Right renal pelvis (tissue), 4 donors: Measurements from ENCODE around the gene DNASE1. TPM values are rescaled to one million over a fixed set of nuclear protein-coding genes. Genes with fewer than 3 reads are reported as not detected.

ENCODE experiments used
- DNase-seq, 4 donors: peaks; one replicate each; pipeline ENCODE4 v3.0.0-alpha.2; 2013; ENCODE audit warnings: low read depth in 4 of 4, low spot score in 3 of 4, missing footprints in 1 of 4
- polyA plus RNA-seq, 4 donors: library from polyadenylated mRNA; unstranded; fragments of 120-200 nt; gene quantifications; one replicate each; pipeline ENCODE4 v1.2.1, GENCODE V29; 2013; ENCODE audit not compliant: insufficient read length in 4 of 4

Gene DNASE1
- polyA plus RNA-seq, 4 donors: 24.9 to 32.5 (median 30.7) TPM

DNA sequence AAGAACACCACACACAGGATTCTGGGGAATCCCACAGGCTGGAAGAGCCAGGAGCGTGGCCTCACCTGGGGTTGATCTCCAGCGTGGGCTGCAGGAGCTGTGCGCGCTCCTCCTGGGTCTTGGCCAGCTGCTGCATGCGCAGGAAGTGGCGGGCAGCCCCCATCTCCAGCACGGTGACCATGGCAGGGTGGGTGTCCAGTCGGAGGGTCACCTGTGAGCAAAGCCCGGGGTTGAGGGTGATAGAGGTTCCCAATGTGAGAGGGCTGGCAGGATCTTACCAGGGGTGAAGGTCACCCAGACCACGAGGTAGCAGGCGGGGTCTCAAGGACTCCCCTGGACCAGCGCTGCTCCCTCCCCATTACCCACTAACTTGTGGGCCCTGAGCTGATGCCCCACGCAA lies 7.4 kb downstream of the DNASE1 start:
- no peak for DNase-seq

DNA sequence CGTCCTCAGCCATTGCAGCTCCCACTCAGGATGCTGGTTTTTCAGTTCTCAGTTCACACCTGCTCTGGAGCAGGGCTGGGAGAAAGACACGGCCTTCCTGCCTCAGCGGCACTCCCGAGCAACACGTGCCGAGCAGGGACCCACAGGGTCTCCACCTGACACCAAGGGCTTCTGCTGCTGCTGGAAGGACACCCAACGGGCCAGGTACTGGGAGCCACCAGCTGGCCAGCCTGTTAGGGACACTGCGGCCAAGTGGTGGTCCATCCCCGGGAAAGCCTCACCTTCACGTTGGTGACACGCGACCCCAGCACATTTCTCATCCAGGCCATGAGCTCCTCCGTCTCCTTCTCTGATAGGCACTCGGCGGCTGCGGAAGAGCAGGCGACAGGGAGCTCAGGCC lies 8.1 kb downstream of the DNASE1 start:
- no peak for DNase-seq

DNA sequence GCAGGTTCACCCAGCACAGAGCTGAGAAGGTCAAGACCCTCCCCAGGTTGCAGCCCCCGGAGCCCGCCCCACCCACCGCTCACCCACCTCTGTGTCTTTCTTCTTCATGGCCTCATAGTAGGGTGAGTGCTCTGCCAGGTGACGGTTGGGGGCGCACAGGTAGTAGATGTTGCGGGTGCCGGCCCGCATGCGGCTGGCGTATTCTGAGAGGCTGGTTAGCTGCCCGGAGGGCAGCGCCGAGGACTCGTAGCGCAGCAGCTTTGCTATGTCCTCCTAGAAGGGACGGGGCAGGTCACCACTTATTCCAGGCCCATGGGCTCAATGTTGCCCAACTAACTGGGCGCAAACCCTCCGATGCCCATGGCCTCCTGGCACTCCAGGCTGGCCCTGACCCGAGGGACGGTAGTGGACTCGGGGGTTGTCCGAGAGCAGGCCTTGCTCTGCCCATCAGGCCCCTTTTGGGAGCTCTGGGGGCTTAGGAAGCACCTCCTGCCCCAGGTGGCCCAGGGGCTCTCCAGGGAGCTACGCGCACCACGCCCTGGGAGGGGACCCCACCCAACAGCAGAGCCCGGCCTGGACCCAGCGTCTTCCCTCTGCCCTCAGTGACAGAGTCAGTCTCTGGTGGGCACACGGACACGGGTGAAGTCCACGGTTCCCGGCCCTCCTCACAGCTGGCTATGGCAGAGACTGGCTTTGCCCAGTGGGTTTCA lies 9.9 kb downstream of the DNASE1 start:
- no peak for DNase-seq

DNA sequence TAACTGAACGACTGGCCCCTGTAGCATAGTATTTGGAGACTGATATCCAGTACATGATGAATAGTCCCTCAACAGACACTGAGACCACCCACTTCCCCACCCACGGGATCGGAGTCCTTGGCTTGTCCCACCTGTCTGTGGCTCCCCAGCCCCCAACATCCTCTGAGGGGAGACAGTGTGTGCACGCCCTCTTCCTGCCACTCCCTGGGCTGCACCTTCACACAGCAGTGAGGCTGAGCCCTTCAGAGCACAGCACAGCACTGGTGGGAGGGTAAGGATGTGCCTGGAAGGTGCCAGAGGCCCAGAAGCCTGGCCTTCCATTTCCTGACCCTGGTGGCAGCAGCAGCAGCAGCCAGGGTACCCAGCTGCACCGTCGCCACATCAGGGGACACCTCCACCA lies 11.0 kb downstream of the DNASE1 start:
- DNase-seq: no peak

DNA sequence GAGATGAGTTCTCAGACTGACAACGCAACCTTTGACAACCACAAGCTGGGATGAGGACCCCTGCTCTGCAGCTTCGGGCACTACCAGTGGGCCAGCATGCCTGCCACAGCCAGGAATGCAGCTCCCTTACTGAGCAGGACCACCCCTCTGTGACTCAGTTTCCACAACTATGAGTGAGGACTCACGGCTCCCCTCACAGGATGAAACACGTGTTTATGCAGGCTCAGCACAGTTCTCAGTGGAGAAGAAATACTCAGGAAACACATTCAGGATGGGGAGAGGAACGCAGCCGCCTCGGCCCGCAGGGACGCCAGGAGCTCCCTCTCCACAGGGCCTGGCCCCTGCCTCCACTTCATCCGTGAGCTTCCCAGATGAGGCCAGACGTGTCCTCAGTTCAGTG lies 14.1 kb downstream of the DNASE1 start:
- no peak for DNase-seq

DNA sequence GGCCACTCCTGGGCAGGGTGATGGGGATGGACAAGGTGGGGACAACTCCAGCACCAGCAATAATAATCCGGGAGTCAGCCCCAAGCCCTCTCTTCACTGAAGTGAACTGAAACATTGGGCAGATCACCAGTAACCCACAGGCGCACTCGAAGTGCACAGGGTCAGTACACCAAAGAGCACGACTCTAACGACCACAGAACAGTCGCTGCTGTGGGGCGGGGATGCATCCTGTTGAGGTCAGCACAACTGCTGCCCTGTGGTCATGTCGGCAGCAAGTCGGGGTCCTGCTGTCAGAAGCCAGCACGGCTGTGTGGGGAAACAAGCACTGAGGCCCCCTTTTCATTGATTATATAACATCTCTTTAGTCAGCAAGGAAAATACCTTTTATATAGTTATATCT lies 14.6 kb downstream of the DNASE1 start:
- no peak for DNase-seq

DNA sequence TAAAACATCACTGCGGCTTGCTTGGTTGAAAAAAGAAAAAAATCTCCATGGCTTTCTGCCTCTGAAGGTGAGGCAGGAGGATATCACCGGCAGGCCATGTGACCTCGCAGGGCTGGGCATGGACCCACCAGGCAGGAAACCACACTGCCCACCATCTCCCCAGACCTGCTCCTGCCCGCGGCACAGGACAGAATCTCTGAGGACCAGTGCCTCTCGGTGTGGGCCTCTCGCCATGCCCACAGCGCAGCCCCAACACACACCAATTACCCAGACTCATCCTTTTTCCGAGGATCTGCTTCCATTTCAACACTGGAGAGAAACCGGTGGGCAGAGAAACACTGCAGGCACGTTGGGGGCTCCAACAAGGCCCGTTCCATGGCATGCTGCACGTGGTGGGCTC lies 16.2 kb downstream of the DNASE1 start:
- DNase-seq: no peak

DNA sequence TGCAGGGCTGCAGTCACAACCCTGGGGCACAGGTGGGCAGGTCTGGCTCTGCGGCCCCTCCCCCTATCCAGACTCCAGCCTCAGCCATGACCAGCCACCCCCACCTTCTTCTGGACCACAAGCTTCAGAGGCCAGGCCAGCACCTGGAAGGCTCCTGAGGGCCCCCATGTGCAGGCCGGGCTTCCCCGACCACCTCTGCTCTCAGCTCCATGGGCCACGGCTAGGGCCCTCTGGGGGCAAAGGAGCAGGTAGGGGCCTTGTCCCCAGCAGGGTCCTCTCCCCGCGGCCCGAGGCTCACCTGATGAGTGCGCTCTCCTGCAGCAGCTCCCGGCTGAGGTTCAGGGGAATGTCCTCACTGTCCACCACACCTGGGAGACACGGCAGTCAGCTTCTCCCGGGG lies 16.9 kb downstream of the DNASE1 start:
- DNase-seq: no peak

DNA sequence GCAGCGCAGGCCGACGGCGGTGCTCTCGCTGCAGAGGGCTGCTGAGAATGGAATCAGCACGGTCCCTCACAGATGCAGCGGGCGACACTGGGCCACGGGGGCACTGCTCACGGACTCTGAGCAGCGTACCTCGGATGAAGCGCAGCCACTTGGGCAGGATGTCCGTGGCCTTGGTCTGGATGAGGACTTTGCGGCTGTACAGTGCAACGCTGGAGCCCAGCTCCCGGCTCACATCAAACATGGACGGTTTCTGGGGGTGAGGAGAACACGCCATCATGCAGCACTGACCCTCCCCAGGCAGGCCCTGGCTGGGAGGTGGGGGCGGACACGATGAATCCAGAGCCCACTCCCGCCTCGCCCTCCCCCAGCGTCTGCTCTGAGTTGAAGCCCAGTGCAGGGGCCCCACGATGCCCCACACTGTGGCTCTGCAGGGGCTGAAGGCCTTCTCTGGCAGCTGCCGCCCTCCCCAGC lies 18.1 kb downstream of the DNASE1 start:
- DNase-seq: no peak

DNA sequence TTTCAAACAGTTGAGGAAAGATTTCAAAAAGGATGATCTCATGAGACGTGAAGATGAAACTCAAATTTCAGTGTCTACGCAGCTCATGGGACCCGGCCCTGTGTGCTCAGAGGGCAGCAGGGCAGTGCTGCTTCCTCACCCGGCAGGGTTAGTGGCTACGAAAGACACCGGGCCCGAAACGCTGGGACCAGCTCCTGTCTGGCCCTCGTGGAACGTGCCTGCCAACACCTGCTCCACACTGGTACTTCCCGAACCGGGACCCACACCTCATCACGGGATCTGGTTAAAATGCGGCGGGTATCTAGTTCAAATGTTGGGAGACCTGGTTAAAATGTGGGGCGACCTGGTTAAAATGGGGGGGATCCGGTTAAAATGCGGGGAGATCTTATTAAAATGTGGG lies 18.7 kb downstream of the DNASE1 start:
- no peak for DNase-seq

DNA sequence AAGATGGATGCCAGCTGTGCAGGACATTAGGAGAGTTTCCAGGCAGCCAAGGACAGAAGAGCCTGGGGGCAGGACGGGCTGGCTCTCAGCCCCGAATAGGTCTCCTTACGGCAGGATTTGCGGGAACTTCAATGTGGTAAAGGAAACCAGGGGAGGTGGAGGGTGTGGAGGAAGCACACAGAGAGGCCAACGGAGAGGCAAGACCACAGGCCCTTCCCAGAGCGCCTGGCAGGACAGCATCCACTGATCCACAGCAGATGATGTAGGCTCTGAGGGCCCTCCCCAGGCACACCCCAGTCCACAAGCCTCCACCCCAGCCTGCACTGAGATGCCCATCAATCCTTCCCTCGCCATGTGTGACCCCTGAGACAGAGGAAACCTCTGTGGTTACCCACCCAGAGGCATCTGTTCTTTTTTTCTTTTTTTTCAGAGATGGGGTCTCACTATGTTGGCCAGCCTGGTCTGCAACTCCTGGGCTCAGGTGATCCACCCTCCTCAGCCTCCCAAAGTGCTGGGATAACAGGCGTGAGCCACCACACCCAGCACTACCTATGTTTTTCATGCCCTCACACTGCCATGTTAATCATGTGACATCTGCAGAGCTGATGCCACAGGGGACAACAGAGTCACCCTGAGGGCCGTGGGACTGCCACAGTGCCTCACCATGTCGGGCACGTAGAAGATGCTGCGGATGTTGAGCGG lies 19.3 kb downstream of the DNASE1 start:
- DNase-seq: no peak

DNA sequence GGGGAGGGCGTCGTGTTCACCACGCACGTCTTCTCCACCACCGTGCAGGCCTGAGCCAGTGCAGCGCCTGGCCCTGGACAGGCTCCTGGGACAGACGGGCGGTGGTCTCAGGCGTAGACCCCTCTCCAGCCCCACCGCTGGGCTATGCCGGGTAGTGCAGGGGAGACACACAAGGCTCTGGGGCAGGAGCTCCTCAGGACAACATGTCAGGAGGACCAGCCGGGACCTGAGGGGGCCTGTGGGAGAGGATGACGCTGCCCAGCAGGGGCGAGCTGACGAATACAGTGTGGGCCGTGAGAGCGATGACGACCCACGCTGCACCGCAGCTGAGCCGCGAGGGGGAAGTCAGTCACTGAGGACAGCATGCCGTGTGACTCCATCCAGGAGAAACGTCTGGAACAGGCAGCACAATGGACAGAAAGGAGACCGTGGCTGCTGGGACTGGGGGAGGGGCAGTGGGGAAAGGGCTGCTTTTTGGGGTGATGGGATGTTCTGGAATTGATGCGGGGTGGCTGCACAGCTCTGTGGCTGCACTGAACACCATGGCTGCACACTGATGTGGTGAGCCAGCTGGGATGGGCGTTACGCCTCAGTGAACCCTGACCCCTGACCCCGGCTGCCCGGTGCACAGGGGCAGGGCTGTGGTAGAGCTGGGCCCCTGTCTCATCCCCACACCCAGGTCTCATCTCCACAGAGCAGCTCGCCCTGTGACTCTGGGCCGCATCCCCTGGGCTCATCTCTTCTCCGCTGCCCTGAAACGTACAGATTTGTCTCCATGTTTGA lies 20.2 kb downstream of the DNASE1 start:
- no peak for DNase-seq

DNA sequence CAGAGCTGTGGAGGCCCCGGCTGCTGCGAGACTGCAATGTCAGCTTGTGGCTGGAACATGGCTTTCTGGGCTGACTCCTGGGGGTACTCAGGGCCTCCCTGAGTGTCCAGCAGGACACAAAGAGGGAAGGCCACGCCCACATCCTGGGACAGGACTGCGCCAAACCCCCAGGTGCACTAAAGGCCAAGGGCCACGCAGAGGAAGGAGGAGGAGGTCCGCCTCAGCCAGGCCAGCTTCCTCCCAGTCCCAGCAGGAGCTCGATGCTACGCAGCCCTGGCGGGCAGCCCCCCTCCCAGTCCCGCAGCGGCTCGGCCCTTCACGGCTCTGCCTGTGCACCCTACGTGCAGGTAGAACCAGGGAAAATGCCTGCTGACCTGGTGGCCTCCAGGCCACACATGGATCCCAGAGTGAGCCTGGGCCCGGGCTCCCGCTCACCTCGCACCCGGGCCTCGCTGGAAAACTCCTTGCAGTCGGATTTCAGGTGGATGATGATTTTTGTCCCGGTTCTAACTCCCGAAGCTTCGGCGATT lies 21.2 kb downstream of the DNASE1 start:
- no peak for DNase-seq

DNA sequence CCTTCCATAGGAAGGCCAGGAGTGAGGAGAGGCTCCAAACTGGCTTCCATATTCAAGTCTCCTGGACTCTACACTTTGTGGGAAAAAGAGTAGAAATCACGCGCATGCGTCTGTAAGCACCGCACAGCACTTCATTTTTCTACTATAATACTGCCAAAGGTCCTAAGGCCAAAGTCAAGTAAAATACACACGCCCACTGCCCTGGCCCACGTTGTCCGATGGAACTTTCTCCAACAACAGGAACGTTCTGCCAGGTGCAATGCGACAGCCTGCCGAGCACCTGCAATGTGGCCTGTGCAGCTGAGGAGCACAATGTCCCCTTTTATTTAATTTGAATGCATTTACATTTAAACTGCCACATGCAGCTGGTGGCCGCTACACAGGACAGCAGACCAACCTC lies 23.5 kb downstream of the DNASE1 start:
- no peak for DNase-seq

DNA sequence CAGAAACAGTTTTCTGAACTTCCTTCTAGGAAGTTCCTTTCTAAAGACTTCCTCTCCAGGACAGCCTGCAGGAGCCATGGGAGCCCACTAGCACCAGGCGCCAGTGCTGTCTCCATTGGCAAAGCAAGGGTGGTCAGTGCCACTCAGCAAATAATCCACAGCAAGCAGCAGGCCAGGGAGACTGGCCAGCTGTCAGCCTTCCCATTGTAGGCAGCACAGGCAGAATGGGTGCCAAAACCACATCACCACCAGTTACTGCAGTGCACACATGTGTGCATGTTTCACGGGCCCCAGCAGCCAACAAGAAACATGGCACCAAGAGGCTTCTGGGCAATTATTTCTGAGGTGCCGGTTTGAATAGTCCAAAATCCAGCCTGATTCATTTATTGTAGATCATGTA lies 26.7 kb downstream of the DNASE1 start:
- no peak for DNase-seq

DNA sequence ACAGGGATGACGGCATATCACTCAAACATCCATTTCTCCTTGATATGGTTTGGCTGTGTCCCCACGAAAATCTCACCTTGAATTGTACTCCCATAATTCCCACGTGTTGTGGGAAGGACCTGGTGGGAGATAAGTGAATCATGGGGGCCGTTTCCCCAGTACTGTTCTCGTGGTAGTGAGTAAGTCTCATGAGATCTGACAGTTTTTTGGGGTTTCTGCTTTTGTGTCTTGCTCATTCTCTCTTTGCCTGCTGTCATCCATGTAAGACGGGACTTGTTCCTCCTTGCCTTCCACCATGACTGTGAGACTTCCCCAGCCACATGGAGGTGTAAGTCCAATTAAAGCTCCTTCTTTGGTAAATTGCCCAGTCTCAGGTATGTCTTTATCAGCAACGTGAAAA lies 32.5 kb downstream of the DNASE1 start:
- no peak for DNase-seq

DNA sequence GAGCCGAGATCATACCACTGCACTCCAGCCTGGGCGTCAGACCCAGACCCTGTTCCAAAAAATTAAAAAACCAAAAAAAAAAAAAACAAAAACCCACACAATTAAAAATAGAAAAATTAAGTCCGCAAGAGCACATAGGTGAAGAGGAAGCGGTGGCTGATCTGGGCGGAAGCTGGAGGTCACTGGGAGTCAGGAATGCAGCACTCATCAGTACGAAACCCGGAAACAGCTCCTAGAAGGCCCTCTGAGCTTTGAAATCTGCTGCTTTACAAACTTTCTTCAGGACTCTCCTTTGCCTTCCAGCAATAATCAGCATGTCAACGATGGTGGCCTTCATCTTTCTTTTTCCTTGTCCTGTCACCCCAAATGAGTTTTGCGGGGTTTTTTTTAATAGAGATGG lies 33.3 kb downstream of the DNASE1 start:
- no peak for DNase-seq

DNA sequence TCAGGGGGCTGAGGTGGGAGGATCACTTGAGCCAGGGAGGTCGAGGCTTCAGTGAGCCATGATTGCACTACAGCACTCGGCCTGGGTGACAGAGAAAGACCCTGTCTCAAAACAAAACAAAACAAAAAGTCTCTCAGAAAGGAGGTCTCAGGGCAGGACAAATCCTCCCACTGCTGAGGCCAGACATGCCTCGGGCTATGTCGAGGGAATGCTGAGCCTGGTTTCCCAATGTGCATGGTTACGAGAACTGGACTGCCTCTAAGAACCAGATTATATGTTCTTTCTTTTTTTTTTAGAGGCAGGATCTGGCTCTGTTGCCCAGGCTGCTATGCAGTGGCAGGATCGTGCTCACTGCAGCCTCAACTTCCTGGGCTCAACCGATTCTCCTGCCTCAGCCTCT lies 35.2 kb downstream of the DNASE1 start:
- DNase-seq: no peak

DNA sequence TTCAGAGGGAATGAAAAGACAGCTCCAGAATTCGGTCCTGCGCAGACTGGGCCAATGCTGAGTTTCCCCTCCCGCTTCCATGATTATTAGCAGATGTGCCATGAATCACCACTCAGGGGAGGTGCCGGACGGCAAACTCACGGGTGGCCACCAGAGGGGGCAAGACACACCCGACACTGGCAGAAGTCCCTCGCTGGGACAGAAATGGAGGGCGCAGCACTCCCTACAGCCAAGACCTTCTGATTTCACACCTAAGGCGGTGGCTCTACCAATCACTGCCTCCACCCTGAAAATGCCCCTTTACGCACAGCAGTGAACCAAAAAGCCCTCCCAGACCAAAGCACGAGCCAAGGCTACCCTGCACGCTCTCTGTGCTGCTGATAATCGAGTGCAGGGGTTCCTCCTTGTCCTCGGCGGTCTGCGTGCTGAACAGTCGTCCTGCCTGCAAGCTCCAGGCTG lies 36.0 kb downstream of the DNASE1 start:
- DNase-seq: peak; percentile 68 to 81 (median 75)

DNA sequence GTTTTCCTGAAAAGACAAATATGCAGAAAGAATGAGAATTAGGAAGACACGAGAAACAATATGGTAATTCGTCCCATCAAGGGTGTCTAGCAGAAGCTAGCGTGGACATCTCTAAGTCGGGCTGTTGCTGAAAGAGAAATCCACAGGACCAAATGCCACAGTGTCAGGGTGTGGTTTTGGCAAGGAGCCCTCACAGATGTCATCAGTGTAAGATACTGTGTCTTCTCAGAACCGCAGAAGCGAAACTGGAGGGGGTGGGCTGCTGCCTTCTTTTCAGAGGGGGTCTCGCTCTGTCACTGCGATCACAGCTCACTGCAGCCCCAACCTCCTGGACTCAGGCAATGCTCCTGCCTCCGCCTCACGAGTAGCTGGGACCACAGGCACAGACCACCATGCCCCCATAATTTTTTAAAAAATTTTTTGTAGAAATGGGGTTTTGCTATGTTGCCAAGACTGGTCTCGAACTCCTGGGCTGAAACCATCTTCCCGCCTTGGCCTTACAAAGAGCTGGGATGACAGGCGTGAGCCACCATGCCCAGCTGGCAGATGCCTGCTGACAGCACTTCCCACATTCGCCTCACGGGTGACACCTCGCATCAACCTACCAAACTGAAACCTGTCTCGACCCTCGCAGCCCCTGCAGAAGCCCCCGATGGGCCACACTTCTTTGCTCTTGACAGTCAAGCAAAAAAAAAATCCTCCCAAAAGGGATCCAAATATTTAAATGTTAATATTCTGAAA lies 36.7 kb downstream of the DNASE1 start:
- no peak for DNase-seq

DNA sequence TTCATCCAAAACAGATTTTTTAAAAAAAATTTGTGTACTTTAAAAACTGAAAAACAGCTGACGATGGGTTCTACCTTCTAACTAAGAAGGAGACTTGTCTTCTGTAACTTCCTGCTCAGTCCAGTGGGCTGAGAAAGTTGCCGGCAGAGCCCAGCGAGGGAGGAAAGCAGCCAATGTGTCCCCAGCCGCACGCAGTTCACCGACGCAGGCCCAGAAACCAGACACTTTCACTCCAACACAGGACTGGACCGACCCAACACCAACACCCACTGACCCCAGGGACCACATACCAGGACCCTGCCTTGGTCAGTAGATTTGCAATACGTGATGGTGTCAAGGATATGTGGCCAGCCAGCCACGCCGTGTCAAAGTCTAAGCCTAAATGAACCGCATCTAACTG lies 37.3 kb downstream of the DNASE1 start:
- no peak for DNase-seq
